ENCODE measurements around the gene RAP2A.

- TF ChIP-seq CTCF (IDR thresholded peaks at IDR 0.05): no peak
- TF ChIP-seq POLR2AphosphoS5 (IDR thresholded peaks at IDR 0.05): no peak
- TF ChIP-seq POLR2A (IDR thresholded peaks at IDR 0.05): no peak
Observed at GRCh38 chr13:97387485-97387839, 46.5 kb upstream of the RAP2A start.

All from gastroesophageal sphincter (tissue), 3 donors.